HCT116 (cell line): ENCODE data around the gene FAXC. TPM values are rescaled to one million over a fixed set of nuclear protein-coding genes. Genes with fewer than 3 reads are reported as not detected.

ENCODE experiments used
- ATAC-seq: fragments of 200-7000 bp; cut with Tn5 transposase; 2 replicates; pipeline ENCODE4 v1.9.1; 2020; ENCODE audit warnings: mild to moderate bottlenecking, moderate library complexity
- BruUV-seq: library from RNA; stranded (reverse); fragments of 400-500 nt; replicated peaks from 2 replicates; lab custom pipeline; 2021; lab: Mats Ljungman, UMichigan
- CTCF ChIA-PET: fragments of 300-600 bp; sonication (Branson Sonifier 250); formaldehyde crosslinking; loops from one replicate; lab custom pipeline; 2021; ENCODE audit warnings: antibody characterized with exemption; lab: Charles Lee
- POLR2A ChIA-PET: fragments of 300-600, 350-600 bp; sonication (Branson Sonifier 250); formaldehyde crosslinking; loops from one replicate; lab custom pipeline; 2021; ENCODE audit warnings: antibody characterized with exemption; lab: Charles Lee
- RAD21 ChIA-PET, 2 experiments: fragments of 300-600 bp; sonication (Branson Sonifier 250); formaldehyde crosslinking; loops; one replicate each; lab custom pipeline; 2023; ENCODE audit warnings: low total read pairs in 2 of 2; ENCODE audit not compliant: uncharacterized antibody in 2 of 2, unreplicated experiment in 2 of 2, low non-redundant PET in 1 of 2; lab: Charles Lee
- DNase-seq: peaks from one replicate; pipeline ENCODE4 v3.0.0-alpha.2; 2010; ENCODE audit warnings: low read depth, low spot score
- H2AFZ ChIP-seq: fragments of 200-600 bp; shearing (Covaris generic), sonication (generic); 2 replicates; pipeline ENCODE4 v1.6.1; 2017; ENCODE audit warnings: low read depth, mixed run types, mixed read lengths, antibody characterized with exemption, low read length; ENCODE audit not compliant: poor library complexity, severe bottlenecking
- H3K27ac ChIP-seq: 2 replicates; pipeline ENCODE4 v1.5.1; 2012; ENCODE audit warnings: low read depth, low read length
- H3K27me3 ChIP-seq: fragments of 200-600 bp; sonication (generic); 2 replicates; pipeline ENCODE4 v1.6.1; 2016; ENCODE audit warnings: mixed run types, low read length, mixed read lengths; ENCODE audit not compliant: insufficient read depth
- H3K36me3 ChIP-seq, 2 experiments: fragments of 200-500 bp in 1 of 2; fragments of 200-600 bp in 1 of 2; sonication (Bioruptor generic) in 1 of 2; sonication (generic) in 1 of 2; 2 replicates each; pipeline versions ENCODE4 v1.5.1 to v1.6.1; 2014 to 2016; ENCODE audit warnings: low read length in 2 of 2, inconsistent platforms in 1 of 2, mixed read lengths in 1 of 2, mixed run types in 1 of 2; ENCODE audit not compliant: insufficient read depth in 2 of 2, control insufficient read depth in 1 of 2
- H3K4me1 ChIP-seq, 2 experiments: fragments of 200-600 bp in 1 of 2; sonication (generic) in 1 of 2; 2 replicates each; pipeline versions ENCODE4 v1.5.1 to v1.6.1; 2012 to 2017; ENCODE audit warnings: low read length in 2 of 2, inconsistent platforms in 1 of 2, mild to moderate bottlenecking in 1 of 2, mixed read lengths in 1 of 2, mixed run types in 1 of 2, moderate library complexity in 1 of 2; ENCODE audit not compliant: insufficient read depth in 2 of 2, control insufficient read depth in 1 of 2
- H3K4me2 ChIP-seq: fragments of 200-600 bp; sonication (generic); 2 replicates; pipeline ENCODE4 v1.6.1; 2017; ENCODE audit warnings: mixed run types, low read length, mixed read lengths
- H3K4me3 ChIP-seq, 2 experiments: fragments of 200-600 bp in 1 of 2; sonication (generic) in 1 of 2; replicated peaks in 1 of 2; 2 replicates each; pipeline ENCODE4 v1.5.1; 2011 to 2016; ENCODE audit warnings: low read length in 2 of 2, control low read depth in 1 of 2, low read depth in 1 of 2, mild to moderate bottlenecking in 1 of 2, mixed read lengths in 1 of 2, mixed run types in 1 of 2
- H3K79me2 ChIP-seq: fragments of 200-600 bp; sonication (generic); 2 replicates; pipeline ENCODE4 v1.6.1; 2017; ENCODE audit warnings: mild to moderate bottlenecking, mixed run types, low read length, moderate library complexity, mixed read lengths; ENCODE audit not compliant: insufficient read depth
- H3K9ac ChIP-seq: fragments of 200-600 bp; sonication (generic); 2 replicates; pipeline ENCODE4 v1.6.1; 2016; ENCODE audit warnings: low read length, mixed read lengths
- H3K9me2 ChIP-seq: fragments of 200-600 bp; sonication (generic), shearing (Covaris generic); 2 replicates; pipeline ENCODE4 v1.6.1; 2017; ENCODE audit warnings: mixed run types, mild to moderate bottlenecking, moderate library complexity; ENCODE audit not compliant: insufficient read depth
- H3K9me3 ChIP-seq, 2 experiments: fragments of 200-500 bp in 1 of 2; fragments of 200-600 bp in 1 of 2; sonication (Bioruptor generic) in 1 of 2; sonication (generic) in 1 of 2; 2 replicates each; pipeline ENCODE4 v1.6.1; 2014 to 2017; ENCODE audit warnings: low read length in 2 of 2, mixed read lengths in 2 of 2, inconsistent platforms in 1 of 2, low read depth in 1 of 2, mild to moderate bottlenecking in 1 of 2, mixed run types in 1 of 2, moderate library complexity in 1 of 2; ENCODE audit not compliant: control insufficient read depth in 1 of 2, insufficient read depth in 1 of 2
- H4K20me1 ChIP-seq: fragments of 200-600 bp; sonication (generic), shearing (Covaris generic); 2 replicates; pipeline ENCODE4 v1.6.1; 2017; ENCODE audit warnings: mixed run types, mild to moderate bottlenecking, moderate library complexity; ENCODE audit not compliant: insufficient read depth
- EZH2 ChIP-seq: fragments of 200-600 bp; sonication (generic); IDR thresholded peaks from 2 replicates; pipeline ENCODE4 v1.6.1; 2017; ENCODE audit warnings: antibody characterized with exemption, mixed run types
- EZH2phosphoT487 ChIP-seq: fragments of 200-600 bp; IDR thresholded peaks from 2 replicates; pipeline ENCODE4 v1.6.1; 2018; ENCODE audit warnings: antibody characterized with exemption, borderline replicate concordance
- FOSL1 ChIP-seq: IDR thresholded peaks from 2 replicates; pipeline ENCODE4 v1.6.1; 2012; ENCODE audit warnings: low read depth
- POLR2AphosphoS5 ChIP-seq: IDR thresholded peaks from 2 replicates; pipeline ENCODE4 v1.6.1; 2011; ENCODE audit warnings: mild to moderate bottlenecking, low read depth, low read length, moderate library complexity
- SRF ChIP-seq: IDR thresholded peaks from 2 replicates; pipeline ENCODE4 v1.6.1; 2012; ENCODE audit warnings: low read depth
- TCF7L2 ChIP-seq: IDR thresholded peaks from 2 replicates; pipeline ENCODE4 v1.7.0; 2011; ENCODE audit warnings: borderline replicate concordance, inconsistent platforms; ENCODE audit not compliant: insufficient read depth, insufficient read length; ENCODE audit errors: extremely low read depth
- intact Hi-C: fragments of 100-400 bp; cut with micrococcal nuclease; formaldehyde crosslinking; loops from 2 replicates; pipeline ENCODE4 v1.10.0; 2022
- total RNA-seq: library from RNA; stranded (reverse); gene quantifications from one replicate; pipeline ENCODE4 v1.2.1, GENCODE V29; 2021; ENCODE audit not compliant: unreplicated experiment
- TF ChIP-seq, protein P1 (sequence below): IDR thresholded peaks from 2 replicates; pipeline ENCODE4 v1.6.1; 2012
- TF ChIP-seq, protein P2 (sequence below): IDR thresholded peaks from 2 replicates; pipeline ENCODE4 v1.6.1; 2011; ENCODE audit warnings: mild to moderate bottlenecking, low read length, moderate library complexity; ENCODE audit not compliant: insufficient replicate concordance; ENCODE audit errors: extremely low read depth

Gene FAXC
- total RNA-seq, 1 experiment from 2014 or later: 4.7 TPM

DNA sequence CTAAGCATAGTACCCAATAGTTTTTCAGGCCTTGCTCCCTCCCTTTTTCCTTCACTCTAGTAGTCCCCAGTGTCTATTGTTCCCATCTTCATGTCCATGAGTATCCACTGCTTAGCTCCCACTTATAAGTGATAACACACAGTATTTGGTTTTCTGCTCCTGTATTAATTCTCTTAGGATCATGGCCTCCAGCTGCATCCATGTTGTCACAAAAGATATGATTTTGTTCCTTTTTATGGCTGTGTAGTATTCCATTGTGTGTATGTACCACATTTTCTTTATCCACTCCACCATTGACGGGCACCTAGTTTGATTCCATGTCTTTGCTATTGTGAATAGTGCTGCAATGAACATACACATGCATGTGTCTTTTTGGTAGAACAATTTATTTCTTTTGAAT is 102.9 kb downstream of the FAXC start:
- TF ChIP-seq SRF (no peak), EZH2 (no peak), FOSL1 (no peak), TCF7L2 (no peak), EZH2phosphoT487 (no peak), POLR2AphosphoS5 (no peak)
- TF ChIP-seq, protein P1, sequence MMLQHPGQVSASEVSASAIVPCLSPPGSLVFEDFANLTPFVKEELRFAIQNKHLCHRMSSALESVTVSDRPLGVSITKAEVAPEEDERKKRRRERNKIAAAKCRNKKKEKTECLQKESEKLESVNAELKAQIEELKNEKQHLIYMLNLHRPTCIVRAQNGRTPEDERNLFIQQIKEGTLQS: no peak
- TF ChIP-seq, protein P2, sequence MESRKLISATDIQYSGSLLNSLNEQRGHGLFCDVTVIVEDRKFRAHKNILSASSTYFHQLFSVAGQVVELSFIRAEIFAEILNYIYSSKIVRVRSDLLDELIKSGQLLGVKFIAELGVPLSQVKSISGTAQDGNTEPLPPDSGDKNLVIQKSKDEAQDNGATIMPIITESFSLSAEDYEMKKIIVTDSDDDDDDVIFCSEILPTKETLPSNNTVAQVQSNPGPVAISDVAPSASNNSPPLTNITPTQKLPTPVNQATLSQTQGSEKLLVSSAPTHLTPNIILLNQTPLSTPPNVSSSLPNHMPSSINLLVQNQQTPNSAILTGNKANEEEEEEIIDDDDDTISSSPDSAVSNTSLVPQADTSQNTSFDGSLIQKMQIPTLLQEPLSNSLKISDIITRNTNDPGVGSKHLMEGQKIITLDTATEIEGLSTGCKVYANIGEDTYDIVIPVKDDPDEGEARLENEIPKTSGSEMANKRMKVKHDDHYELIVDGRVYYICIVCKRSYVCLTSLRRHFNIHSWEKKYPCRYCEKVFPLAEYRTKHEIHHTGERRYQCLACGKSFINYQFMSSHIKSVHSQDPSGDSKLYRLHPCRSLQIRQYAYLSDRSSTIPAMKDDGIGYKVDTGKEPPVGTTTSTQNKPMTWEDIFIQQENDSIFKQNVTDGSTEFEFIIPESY: no peak
- Histone ChIP-seq H2AFZ (no peak overlapping the region), H3K9ac (no peak overlapping the region), H3K79me2 (no peaks in the 10 kb centered on the region), H3K4me3 (no peak overlapping the region), H3K27ac (no peak overlapping the region), H3K36me3 (no peaks in the 10 kb centered on the region), H3K9me3 (no peaks in the 10 kb centered on the region), H4K20me1 (no peaks in the 10 kb centered on the region), H3K9me2 (no peaks in the 10 kb centered on the region), H3K4me2 (no peak overlapping the region), H3K27me3 (peaks cover 45% of the 10 kb centered on the region), H3K4me1 (no peaks in the 10 kb centered on the region)
- intact Hi-C loops: loop anchor here (10.0 kb wide), 1 partner anchor 1742 kb away; no protein-coding TSS in a partner anchor
- ChIA-PET POLR2A (no interaction called here), RAD21 (no interaction called here), CTCF (no interaction called here)
- ATAC-seq (no peak), DNase-seq (no peak)
- BruUV-seq: no TSS peak
